ENCODE results near the gene UROC1. TPM values are rescaled to one million over a fixed set of nuclear protein-coding genes. Genes with fewer than 3 reads are reported as not detected.

The UROC1 gene
- total RNA-seq, 2 experiments from 2014 or later = 0.09 TPM; not detected in 1

- no peaks in the 10 kb centered on the region for H3K79me2 ChIP-seq (ENCODE audit: insufficient read depth, low read depth, low read length)
- ChIA-PET POLR2A (interaction anchor here (1.3 to 1.4 kb wide), 2 partner anchors 12 to 84 kb away, joined by 3 to 4 read pairs; no protein-coding TSS in a partner anchor), CTCF (ENCODE audit: unreplicated experiment) (no interaction called here)
- no TSS peak for BruUV-seq (replicated peaks)
- no peak for DNase-seq (ENCODE audit: low spot score)
- no peaks in the 10 kb centered on the region for H3K9me2 ChIP-seq (ENCODE audit: insufficient read depth, low read length)
- intact Hi-C loops (cut with micrococcal nuclease; ENCODE audit: unreplicated experiment) = no loop called here
- TF ChIP-seq CTCF (conservative IDR thresholded peaks at IDR 0.05; ENCODE audit: low read length) (no peak), EZH2phosphoT487 (IDR thresholded peaks at IDR 0.05; ENCODE audit: borderline replicate concordance, low read depth, low read length) (no peak)
- no peak overlapping the region for H3K27ac ChIP-seq (ENCODE audit: low read depth, low read length, poor library complexity, severe bottlenecking)
- H3K4me3 ChIP-seq (ENCODE audit: low read depth, low read length, poor library complexity, severe bottlenecking) = no peak overlapping the region
- no peak overlapping the region for H2AFZ ChIP-seq (ENCODE audit: low read length)
- no peaks in the 10 kb centered on the region for H3K4me1 ChIP-seq (ENCODE audit: insufficient read depth, low read length, poor library complexity, severe bottlenecking)
- no peaks in the 10 kb centered on the region for H3K36me3 ChIP-seq (ENCODE audit: insufficient read depth, low read length)
- no peak overlapping the region for H3K4me2 ChIP-seq (ENCODE audit: low read length)
- no peaks in the 10 kb centered on the region for H4K20me1 ChIP-seq (ENCODE audit: insufficient read depth, low read length)
- H3K9me3 ChIP-seq (ENCODE audit: low read length) = no peaks in the 10 kb centered on the region
These were observed 7.2 kb downstream of the UROC1 start for GRCh38 chr3:126510308-126510910.

GRCh38 chr3:126509597-126510307 is 7.8 kb downstream of the UROC1 start:
- ChIA-PET CTCF (ENCODE audit: unreplicated experiment) (no interaction called here), POLR2A (no interaction called here)
- no peak overlapping the region for H2AFZ ChIP-seq (ENCODE audit: low read length)
- no peaks in the 10 kb centered on the region for H3K9me3 ChIP-seq (ENCODE audit: low read length)
- no peak for DNase-seq (ENCODE audit: low spot score)
- no peaks in the 10 kb centered on the region for H3K36me3 ChIP-seq (ENCODE audit: insufficient read depth, low read length)
- no peak overlapping the region for H3K4me3 ChIP-seq (ENCODE audit: low read depth, low read length, poor library complexity, severe bottlenecking)
- H3K9me2 ChIP-seq (ENCODE audit: insufficient read depth, low read length) = no peaks in the 10 kb centered on the region
- no peaks in the 10 kb centered on the region for H4K20me1 ChIP-seq (ENCODE audit: insufficient read depth, low read length)
- H3K27ac ChIP-seq (ENCODE audit: low read depth, low read length, poor library complexity, severe bottlenecking) = no peak overlapping the region
- no peaks in the 10 kb centered on the region for H3K4me1 ChIP-seq (ENCODE audit: insufficient read depth, low read length, poor library complexity, severe bottlenecking)
- no peak overlapping the region for H3K4me2 ChIP-seq (ENCODE audit: low read length)
- TF ChIP-seq EZH2phosphoT487 (IDR thresholded peaks at IDR 0.05; ENCODE audit: borderline replicate concordance, low read depth, low read length) = no peak
- no peak for TF ChIP-seq CTCF (conservative IDR thresholded peaks at IDR 0.05; ENCODE audit: low read length)
- no TSS peak for BruUV-seq (replicated peaks)
- intact Hi-C loops (cut with micrococcal nuclease; ENCODE audit: unreplicated experiment) = no loop called here
- no peaks in the 10 kb centered on the region for H3K79me2 ChIP-seq (ENCODE audit: insufficient read depth, low read depth, low read length)

GRCh38 chr3:126508564-126508964 is 9.0 kb downstream of the UROC1 start:
- intact Hi-C loops (cut with micrococcal nuclease; ENCODE audit: unreplicated experiment) = no loop called here
- Histone ChIP-seq H3K79me2 (ENCODE audit: insufficient read depth, low read depth, low read length) (no peaks in the 10 kb centered on the region), H4K20me1 (ENCODE audit: insufficient read depth, low read length) (no peaks in the 10 kb centered on the region), H3K9me2 (ENCODE audit: insufficient read depth, low read length) (no peaks in the 10 kb centered on the region), H2AFZ (ENCODE audit: low read length) (no peak overlapping the region), H3K4me3 (ENCODE audit: low read depth, low read length, poor library complexity, severe bottlenecking) (no peak overlapping the region), H3K27ac (ENCODE audit: low read depth, low read length, poor library complexity, severe bottlenecking) (no peak overlapping the region), H3K36me3 (ENCODE audit: insufficient read depth, low read length) (no peaks in the 10 kb centered on the region), H3K9me3 (ENCODE audit: low read length) (no peaks in the 10 kb centered on the region), H3K4me1 (ENCODE audit: insufficient read depth, low read length, poor library complexity, severe bottlenecking) (no peaks in the 10 kb centered on the region), H3K4me2 (ENCODE audit: low read length) (no peak overlapping the region)
- no peak for TF ChIP-seq EZH2phosphoT487 (IDR thresholded peaks at IDR 0.05; ENCODE audit: borderline replicate concordance, low read depth, low read length)
- no peak for TF ChIP-seq CTCF (conservative IDR thresholded peaks at IDR 0.05; ENCODE audit: low read length)
- POLR2A ChIA-PET = no interaction called here
- no TSS peak for BruUV-seq (replicated peaks)
- no peak for DNase-seq (ENCODE audit: low spot score)
- CTCF ChIA-PET (ENCODE audit: unreplicated experiment) = no interaction called here

Data from OCI-LY7 (cell line).